Upper lobe of left lung (tissue), 6 donors: ENCODE measurements around the gene SUCLA2. TPM values are rescaled to one million over a fixed set of nuclear protein-coding genes. Genes with fewer than 3 reads are reported as not detected.
"Not testable (repeated sequence)": the region's sequence is repeated elsewhere in the genome, so short reads cannot be mapped to it uniquely, and the experiment has no call there.

Experiments
- ATAC-seq, 2 donors: fragments of 200-7000 bp; cut with Tn5 transposase; one replicate each; pipeline ENCODE4 v1.9.1; 2022; ENCODE audit warnings: mild to moderate bottlenecking in 2 of 2, moderate library complexity in 2 of 2; ENCODE audit not compliant: low FRiP score in 2 of 2
- DNase-seq, 2 donors: peaks; one replicate each; pipeline ENCODE4 v3.0.0-alpha.2; 2019 to 2020
- H3K27ac ChIP-seq, 4 donors: fragments of 200-600 bp; sonication (generic); one replicate each; pipeline ENCODE4 v1.5.1; 2016 to 2019
- H3K27me3 ChIP-seq, 4 donors: fragments of 200-600 bp; sonication (generic); one replicate each; pipeline ENCODE4 v1.5.1; 2017 to 2019
- H3K36me3 ChIP-seq, 4 donors: fragments of 200-600 bp; sonication (generic); one replicate each; pipeline ENCODE4 v1.5.1; 2016 to 2019
- H3K4me1 ChIP-seq, 4 donors: fragments of 200-600 bp; sonication (generic); one replicate each; pipeline ENCODE4 v1.5.1; 2018 to 2019
- H3K4me3 ChIP-seq, 4 donors: fragments of 200-600 bp; sonication (generic); one replicate each; pipeline ENCODE4 v1.5.1; 2017 to 2019; ENCODE audit warnings: mild to moderate bottlenecking in 2 of 4, moderate library complexity in 1 of 4
- H3K9me3 ChIP-seq, 4 donors: fragments of 200-600 bp; sonication (generic); one replicate each; pipeline ENCODE4 v1.5.1; 2018 to 2019
- EP300 ChIP-seq, 4 donors: sonication (generic); formaldehyde crosslinking; IDR thresholded peaks; one replicate each; pipeline ENCODE4 v1.5.1; 2017; ENCODE audit warnings: antibody characterized with exemption in 4 of 4, control low read depth in 2 of 4
- POLR2A ChIP-seq, 4 donors: fragments of 450-650 bp; IDR thresholded peaks; one replicate each; pipeline ENCODE4 v1.5.1; 2016 to 2017; ENCODE audit warnings: antibody characterized with exemption in 4 of 4, mild to moderate bottlenecking in 2 of 4
- POLR2AphosphoS5 ChIP-seq, 2 donors: sonication (generic); formaldehyde crosslinking; IDR thresholded peaks; one replicate each; pipeline ENCODE4 v1.5.1; 2017; ENCODE audit warnings: antibody characterized with exemption in 2 of 2
- WGBS, 2 donors: methylation state at CpG; one replicate each; pipeline ENCODE4 v1.1.5; 2017 to 2018; 5-methylcytosine and 5-hydroxymethylcytosine counted together
- total RNA-seq, 6 donors: library from RNA; depleted of rRNA in 4 of 6; stranded (reverse); fragments of >200 nt in 4 of 6; gene quantifications; one replicate each; pipeline versions ENCODE4 v1.1.0 to v1.2.1, GENCODE V29; 2016 to 2021
- TF ChIP-seq, protein P1 (sequence below), 6 experiments: fragments of 450-650 bp in 4 of 6; fragments of 200-600 bp in 2 of 6; sonication (generic) in 2 of 6; IDR thresholded peaks; one replicate each; pipeline ENCODE4 v1.5.1; 2016 to 2019; ENCODE audit warnings: antibody characterized with exemption in 6 of 6
- donor health status: DM: no; HTN: no; CAD: no; lungs with moderate emphysema.
- donor health status: DM: no; HTN: yes; CAD: no; lungs with severe emphysema.

SUCLA2 gene
- total RNA-seq, 6 donors from 2014 or later = 15.0 to 67.4 (median 33.4) TPM

- ATAC-seq = no peak
- no peaks in the 10 kb centered on the region for H3K4me1 ChIP-seq
- H3K9me3 ChIP-seq = no peaks in the 10 kb centered on the region
- H3K27ac ChIP-seq = no peak overlapping the region
- no peak overlapping the region for H3K4me3 ChIP-seq
- no peak for TF ChIP-seq POLR2AphosphoS5 (IDR thresholded peaks at IDR 0.05)
- no peak for TF ChIP-seq EP300 (IDR thresholded peaks at IDR 0.05)
- TF ChIP-seq, protein P1, sequence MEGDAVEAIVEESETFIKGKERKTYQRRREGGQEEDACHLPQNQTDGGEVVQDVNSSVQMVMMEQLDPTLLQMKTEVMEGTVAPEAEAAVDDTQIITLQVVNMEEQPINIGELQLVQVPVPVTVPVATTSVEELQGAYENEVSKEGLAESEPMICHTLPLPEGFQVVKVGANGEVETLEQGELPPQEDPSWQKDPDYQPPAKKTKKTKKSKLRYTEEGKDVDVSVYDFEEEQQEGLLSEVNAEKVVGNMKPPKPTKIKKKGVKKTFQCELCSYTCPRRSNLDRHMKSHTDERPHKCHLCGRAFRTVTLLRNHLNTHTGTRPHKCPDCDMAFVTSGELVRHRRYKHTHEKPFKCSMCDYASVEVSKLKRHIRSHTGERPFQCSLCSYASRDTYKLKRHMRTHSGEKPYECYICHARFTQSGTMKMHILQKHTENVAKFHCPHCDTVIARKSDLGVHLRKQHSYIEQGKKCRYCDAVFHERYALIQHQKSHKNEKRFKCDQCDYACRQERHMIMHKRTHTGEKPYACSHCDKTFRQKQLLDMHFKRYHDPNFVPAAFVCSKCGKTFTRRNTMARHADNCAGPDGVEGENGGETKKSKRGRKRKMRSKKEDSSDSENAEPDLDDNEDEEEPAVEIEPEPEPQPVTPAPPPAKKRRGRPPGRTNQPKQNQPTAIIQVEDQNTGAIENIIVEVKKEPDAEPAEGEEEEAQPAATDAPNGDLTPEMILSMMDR (IDR thresholded peaks at IDR 0.05) = no peak
- no peak for TF ChIP-seq POLR2A (IDR thresholded peaks at IDR 0.05)
- no peak for DNase-seq
- no peaks in the 10 kb centered on the region for H3K27me3 ChIP-seq
- 93 to 96% methylated on average over 2 of the region's 2 CpGs for WGBS, 2 donors
- H3K36me3 ChIP-seq = peaks cover 3 to 55% (median 14%) of the 10 kb centered on the region in 4 donors
Measured at GRCh38 chr13:47949799-47950198, 51.3 kb downstream of the SUCLA2 start.

GRCh38 chr13:47945738-47946137, 55.3 kb downstream of the SUCLA2 start:
- Histone ChIP-seq H3K9me3 (no peaks in the 10 kb centered on the region), H3K27ac (no peak overlapping the region), H3K4me1 (no peaks in the 10 kb centered on the region), H3K4me3 (no peak overlapping the region), H3K36me3 (peaks cover 6 to 50% (median 21%) of the 10 kb centered on the region in 4 donors), H3K27me3 (no peaks in the 10 kb centered on the region)
- 93 to 96% methylated on average over 2 of the region's 2 CpGs for WGBS, 2 donors
- no peak for ATAC-seq
- no peak for DNase-seq
- TF ChIP-seq, protein P1 (IDR thresholded peaks at IDR 0.05) = no peak
- TF ChIP-seq EP300 (IDR thresholded peaks at IDR 0.05) (no peak), POLR2AphosphoS5 (IDR thresholded peaks at IDR 0.05) (no peak), POLR2A (IDR thresholded peaks at IDR 0.05) (no peak)

GRCh38 chr13:47945146-47945545, 55.9 kb downstream of the SUCLA2 start:
- H3K4me1 ChIP-seq, ATAC-seq, H3K4me3 ChIP-seq, H3K9me3 ChIP-seq, H3K27me3 ChIP-seq, H3K27ac ChIP-seq, DNase-seq: not testable (repeated sequence)
- H3K36me3 ChIP-seq = peaks cover 6 to 46% (median 22%) of the 10 kb centered on the region in 4 donors
- 83 to 96% methylated on average over 4 of the region's 4 CpGs for WGBS, 2 donors

- H3K27me3 ChIP-seq = no peaks in the 10 kb centered on the region
- TF ChIP-seq POLR2AphosphoS5 (IDR thresholded peaks at IDR 0.05) (no peak), POLR2A (IDR thresholded peaks at IDR 0.05) (no peak), EP300 (IDR thresholded peaks at IDR 0.05) (no peak)
- TF ChIP-seq, protein P1 (IDR thresholded peaks at IDR 0.05) = no peak
- no peak for DNase-seq
- 90% methylated on average over 5 of the region's 5 CpGs for WGBS, 2 donors
- no peaks in the 10 kb centered on the region for H3K9me3 ChIP-seq
- no peaks in the 10 kb centered on the region for H3K4me1 ChIP-seq
- H3K4me3 ChIP-seq = no peak overlapping the region
- H3K36me3 ChIP-seq = peaks cover 0 to 4% (median under 1%) of the 10 kb centered on the region in 4 donors
- no peak for ATAC-seq
- no peak overlapping the region for H3K27ac ChIP-seq
Measured at GRCh38 chr13:47934371-47934770, 66.7 kb downstream of the SUCLA2 start.

DNA sequence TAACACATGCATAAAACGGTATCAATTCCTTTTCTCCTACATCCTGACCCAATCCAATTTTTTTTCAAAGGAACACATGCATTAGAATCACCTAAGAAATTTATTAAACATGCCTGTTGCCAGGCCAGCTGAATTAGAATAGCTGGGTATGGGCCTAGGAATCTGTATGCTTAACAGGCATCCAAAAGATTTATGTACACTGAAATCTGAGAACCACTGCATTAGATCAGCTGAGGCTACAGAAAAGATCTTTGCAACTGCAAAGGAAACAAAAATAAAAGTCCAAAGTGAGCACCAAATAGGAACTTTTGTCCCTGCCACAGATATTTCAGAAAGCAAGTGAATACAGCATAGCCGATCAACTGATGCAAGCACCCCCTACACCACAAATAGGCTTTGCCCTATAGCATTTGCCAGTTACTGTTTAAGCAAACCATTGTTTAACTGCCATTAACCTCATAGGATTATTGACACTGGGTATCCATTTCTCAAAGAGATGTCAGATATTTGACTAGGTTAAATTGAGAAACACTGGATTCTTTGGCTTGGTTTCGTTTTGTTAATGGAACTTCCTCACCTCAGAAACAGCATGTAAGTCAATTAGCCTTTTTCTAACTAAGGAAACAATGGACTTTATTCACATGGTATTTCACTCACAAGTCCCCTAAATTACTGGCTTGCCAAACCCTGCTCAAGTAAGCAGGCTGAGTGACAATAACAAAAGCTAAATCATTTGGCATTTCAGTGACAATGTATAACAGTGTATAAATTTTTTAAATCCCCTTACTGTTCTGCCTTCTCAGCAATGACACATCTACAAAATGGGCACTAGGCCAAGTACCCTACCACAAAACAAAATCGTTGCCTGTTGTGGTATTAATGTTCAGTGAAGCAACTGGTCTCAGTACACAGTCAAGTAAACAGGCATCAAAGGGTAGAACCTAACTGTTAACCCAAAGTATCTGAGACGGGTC, 67.8 kb downstream of the SUCLA2 start:
- no peak for TF ChIP-seq POLR2A (IDR thresholded peaks at IDR 0.05)
- TF ChIP-seq POLR2AphosphoS5 (IDR thresholded peaks at IDR 0.05) = no peak
- no peak for TF ChIP-seq EP300 (IDR thresholded peaks at IDR 0.05)
- TF ChIP-seq, protein P1 (IDR thresholded peaks at IDR 0.05) = no peak
- Histone ChIP-seq H3K27me3 (no peaks in the 10 kb centered on the region), H3K36me3 (peaks cover 0 to 2% (median 0%) of the 10 kb centered on the region in 4 donors), H3K9me3 (no peaks in the 10 kb centered on the region), H3K4me3 (no peak overlapping the region), H3K27ac (no peak overlapping the region), H3K4me1 (no peaks in the 10 kb centered on the region)
- no peak for ATAC-seq
- 56 to 67% methylated on average over 5 of the region's 5 CpGs for WGBS, 2 donors
- DNase-seq = no peak
